Activated T-cell treated with anti-CD3 and anti-CD28 coated beads for 24 hours (primary cell): Measurements from ENCODE around the gene SLC25A39.
"Not testable (repeated sequence)": the region's sequence is repeated elsewhere in the genome, so short reads cannot be mapped to it uniquely, and the experiment has no call there.

ENCODE experiments used
- DNase-seq: peaks from one replicate; pipeline ENCODE4 v3.0.0-alpha.2; 2020; ENCODE audit warnings: low read depth

The SLC25A39 gene

GRCh38 chr17:44353672-44354331 lies 29.2 kb upstream of the SLC25A39 start:
- no peak for DNase-seq

GRCh38 chr17:44352828-44353671 lies 28.4 kb upstream of the SLC25A39 start:
- DNase-seq, result no peak

- no peak for DNase-seq
Observed at GRCh38 chr17:44351961-44352827, 27.6 kb upstream of the SLC25A39 start.

DNA sequence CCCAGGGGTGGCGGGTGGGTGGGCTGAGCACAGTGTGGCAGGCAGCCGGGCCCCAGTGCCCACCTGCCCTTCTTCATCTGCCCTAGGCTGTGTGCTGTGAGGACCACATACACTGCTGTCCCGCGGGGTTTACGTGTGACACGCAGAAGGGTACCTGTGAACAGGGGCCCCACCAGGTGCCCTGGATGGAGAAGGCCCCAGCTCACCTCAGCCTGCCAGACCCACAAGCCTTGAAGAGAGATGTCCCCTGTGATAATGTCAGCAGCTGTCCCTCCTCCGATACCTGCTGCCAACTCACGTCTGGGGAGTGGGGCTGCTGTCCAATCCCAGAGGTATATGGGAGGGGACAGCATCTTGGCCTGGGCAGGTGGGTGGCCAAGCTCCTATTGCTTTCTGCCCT lies 26.8 kb upstream of the SLC25A39 start:
- no peak for DNase-seq

DNA sequence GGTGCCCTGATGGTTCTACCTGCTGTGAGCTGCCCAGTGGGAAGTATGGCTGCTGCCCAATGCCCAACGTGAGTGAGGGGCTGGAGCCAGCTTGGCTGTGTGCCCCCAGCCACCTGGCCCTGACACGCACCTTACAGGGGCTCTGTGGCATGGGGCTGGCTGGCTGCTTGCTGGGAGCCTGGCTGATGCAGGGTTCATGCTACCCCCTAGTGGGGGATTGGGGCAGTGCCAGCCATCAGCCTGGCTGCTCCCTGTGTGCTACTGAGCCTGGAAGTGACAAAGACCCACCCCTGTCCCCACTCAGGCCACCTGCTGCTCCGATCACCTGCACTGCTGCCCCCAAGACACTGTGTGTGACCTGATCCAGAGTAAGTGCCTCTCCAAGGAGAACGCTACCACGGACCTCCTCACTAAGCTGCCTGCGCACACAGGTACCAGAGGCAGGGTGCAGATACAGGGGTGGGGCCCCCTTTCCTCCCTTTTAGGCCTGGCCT lies 26.2 kb upstream of the SLC25A39 start:
- DNase-seq, result peak; percentile 64

GRCh38 chr17:44349553-44350070 lies 25.0 kb upstream of the SLC25A39 start:
- DNase-seq, result no peak

DNA sequence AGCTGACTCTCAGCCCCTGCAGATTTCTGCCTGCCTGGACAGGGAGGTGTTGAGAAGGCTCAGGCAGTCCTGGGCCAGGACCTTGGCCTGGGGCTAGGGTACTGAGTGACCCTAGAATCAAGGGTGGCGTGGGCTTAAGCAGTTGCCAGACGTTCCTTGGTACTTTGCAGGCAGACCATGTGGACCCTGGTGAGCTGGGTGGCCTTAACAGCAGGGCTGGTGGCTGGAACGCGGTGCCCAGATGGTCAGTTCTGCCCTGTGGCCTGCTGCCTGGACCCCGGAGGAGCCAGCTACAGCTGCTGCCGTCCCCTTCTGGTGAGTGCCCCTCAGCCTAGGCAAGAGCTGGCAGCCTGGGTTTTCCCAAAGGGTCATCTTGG lies 24.4 kb upstream of the SLC25A39 start:
- DNase-seq, result no peak

DNA sequence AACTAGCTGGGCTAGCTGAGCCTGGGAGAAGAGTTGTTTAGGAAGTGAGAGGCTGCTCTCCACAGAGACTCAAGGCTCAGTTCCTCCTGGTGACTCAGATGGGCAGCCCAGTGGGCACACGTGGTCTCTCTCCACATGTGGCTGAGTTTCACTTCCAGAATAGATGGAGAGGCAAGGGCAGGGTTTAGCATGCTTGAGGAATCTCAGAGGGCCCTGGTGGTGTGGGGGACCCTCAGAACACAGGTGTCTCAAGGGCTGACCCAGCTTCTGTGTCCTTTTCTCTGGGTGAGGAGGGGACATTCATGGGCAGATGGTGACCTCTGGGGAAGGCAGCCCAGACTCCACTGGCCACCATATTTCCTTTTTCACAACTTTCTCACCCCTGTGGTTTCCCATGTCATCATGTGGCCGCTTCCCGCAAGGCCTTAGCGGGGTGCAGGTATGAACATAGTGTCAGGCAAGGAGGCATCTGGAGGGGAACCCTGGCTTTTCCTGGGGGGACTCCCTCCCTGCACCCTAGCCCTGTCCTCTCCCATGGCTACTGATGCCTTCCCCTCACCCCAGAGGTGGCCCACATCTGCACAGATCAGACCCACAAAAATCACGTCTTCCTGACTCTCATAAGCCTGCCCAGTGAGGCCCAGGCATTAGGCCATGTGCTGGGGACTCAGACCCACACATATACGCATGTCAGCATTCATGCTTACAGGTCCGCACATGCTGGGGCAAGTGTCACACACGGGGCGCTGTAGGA lies 23.8 kb upstream of the SLC25A39 start:
- no peak for DNase-seq

DNA sequence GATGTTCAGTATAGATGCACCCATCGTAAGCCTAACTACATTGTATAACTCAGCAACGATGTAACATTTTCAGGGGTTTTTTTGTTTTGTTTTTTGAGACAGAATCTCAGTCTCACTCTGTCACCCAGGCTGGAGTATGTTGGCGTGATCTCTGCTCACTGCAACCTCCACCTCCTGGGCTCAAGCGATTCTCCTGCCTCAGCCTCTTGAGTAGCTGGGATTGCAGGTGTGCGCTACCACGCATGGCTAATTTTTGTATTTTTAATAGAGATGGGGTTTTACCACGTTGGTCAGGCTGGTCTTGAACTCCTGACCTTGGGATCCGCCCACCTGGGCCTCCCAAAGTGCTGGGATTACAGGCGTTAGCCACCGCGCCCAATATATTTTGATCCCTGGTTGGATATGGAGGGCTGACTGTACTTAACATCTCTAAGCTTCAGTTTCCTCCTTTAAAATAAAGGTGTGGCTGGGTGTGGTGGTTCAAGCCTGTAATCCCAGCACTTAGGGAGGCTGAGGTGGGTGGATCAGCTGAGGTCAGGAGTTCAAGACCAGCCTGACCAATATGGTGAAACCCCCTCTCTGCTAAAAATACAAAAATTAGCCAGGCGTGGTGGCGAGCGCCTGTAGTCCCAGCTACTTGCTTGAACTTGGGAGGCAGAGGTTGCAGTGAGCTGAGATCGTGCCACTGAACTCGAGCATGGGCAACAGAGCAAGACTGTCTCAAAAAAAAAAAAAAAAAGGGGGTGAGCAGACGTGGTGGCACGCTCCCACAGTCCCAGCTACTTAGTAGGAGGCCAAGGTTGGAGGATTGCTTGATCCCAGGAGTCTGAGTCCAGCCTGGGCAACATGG lies 22.8 kb upstream of the SLC25A39 start:
- DNase-seq, result not testable (repeated sequence)

- no peak for DNase-seq
Observed at GRCh38 chr17:44346064-44346844, 21.6 kb upstream of the SLC25A39 start.

- no peak for DNase-seq
Observed at GRCh38 chr17:44345454-44346026, 20.9 kb upstream of the SLC25A39 start.

DNA sequence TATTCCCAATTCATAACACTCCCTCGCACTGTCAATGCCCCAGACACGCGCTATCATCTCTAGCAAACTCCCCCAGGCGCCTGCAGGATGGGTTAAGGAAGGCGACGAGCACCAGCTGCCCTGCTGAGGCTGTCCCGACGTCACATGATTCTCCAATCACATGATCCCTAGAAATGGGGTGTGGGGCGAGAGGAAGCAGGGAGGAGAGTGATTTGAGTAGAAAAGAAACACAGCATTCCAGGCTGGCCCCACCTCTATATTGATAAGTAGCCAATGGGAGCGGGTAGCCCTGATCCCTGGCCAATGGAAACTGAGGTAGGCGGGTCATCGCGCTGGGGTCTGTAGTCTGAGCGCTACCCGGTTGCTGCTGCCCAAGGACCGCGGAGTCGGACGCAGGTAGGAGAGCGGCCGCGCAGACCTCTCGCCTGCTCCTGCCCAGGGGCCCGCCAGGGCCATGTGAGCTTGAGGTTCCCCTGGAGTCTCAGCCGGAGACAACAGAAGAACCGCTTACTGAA lies 20.4 kb upstream of the SLC25A39 start, which contains the start of gene GRN:
Gene GRN (plus strand): TSS at position 364 of the 515 bp plus-strand sequence. CDS start 3,863 bp downstream, outside the sequence.
- peak; percentile 84 for DNase-seq

DNA sequence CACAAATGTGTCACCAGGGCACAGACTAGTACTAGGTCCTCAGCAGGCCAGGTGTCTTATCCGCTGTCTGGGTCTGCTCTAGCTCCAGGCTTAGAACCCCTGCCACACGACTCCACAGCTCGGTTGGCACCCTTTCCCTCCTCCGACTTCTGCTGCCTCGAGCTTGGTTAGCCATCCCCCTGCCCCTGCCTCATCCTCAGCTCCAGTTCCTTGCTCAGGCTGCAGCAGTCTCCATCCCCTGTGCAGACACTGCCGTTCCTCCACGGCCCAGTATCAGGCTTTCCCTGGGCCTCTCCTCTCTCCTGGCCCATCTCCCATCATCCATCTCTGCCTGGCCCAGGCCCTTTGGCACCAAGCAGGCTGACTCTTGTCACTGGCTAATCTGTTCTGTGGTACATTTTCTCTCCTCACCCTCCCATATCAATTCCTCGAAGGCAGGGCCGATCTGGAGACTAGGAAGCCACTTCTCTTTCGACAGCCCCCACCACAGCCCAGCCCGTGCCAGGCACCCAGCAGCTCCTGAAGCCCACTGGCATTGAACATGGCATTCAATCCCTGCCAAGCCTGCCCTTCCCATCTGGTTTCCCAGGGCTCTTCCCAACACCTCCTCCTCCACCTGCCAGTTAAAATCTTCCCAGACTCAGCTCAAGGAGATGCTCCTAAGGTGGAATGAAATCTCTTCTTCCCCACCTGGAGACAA lies 19.0 kb upstream of the SLC25A39 start:
- no peak for DNase-seq

- not testable (repeated sequence) for DNase-seq
Observed at GRCh38 chr17:44340553-44340952, 15.9 kb upstream of the SLC25A39 start.

- no peak for DNase-seq
Observed at GRCh38 chr17:44338702-44339101, 14.1 kb upstream of the SLC25A39 start.

- DNase-seq, result no peak
Observed at GRCh38 chr17:44335968-44336367, 11.3 kb upstream of the SLC25A39 start.

- DNase-seq, result no peak
Observed at GRCh38 chr17:44335564-44335963, 10.9 kb upstream of the SLC25A39 start.

DNA sequence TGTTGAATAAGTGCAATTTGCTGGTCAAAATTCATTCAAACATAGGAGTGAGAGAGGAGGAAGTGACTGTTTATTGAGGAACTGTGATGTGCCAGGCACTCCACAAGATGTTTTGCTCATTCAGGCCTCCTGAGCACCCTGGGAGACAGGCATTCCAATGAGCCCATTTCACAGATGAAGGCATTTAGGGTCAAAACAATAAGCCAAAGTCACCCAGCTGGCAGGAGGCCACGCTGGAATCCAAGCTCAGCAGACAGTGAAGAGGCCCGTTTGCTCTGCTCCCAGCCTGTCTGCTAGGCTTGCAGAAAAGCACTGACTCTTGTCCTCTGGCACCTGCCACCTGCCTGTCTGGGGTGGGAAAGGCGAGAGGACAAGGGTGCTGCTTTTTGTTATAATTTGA lies 10.1 kb upstream of the SLC25A39 start:
- no peak for DNase-seq
